Fibroblast of mammary gland (primary cell): ENCODE data around the gene EHBP1.

Experiments used
- DNase-seq: peaks from one replicate; pipeline ENCODE4 v3.0.0-alpha.2; 2010; ENCODE audit warnings: low read depth
- H3K4me3 ChIP-seq: 2 replicates; pipeline ENCODE4 v1.5.1; 2011; ENCODE audit warnings: low read depth, mild to moderate bottlenecking, low read length, moderate library complexity; ENCODE audit not compliant: control insufficient read depth
- CTCF ChIP-seq: conservative IDR thresholded peaks from 2 replicates; pipeline ENCODE4 v1.5.1; 2011; ENCODE audit warnings: low read depth, low read length, inconsistent platforms; ENCODE audit not compliant: control insufficient read depth, insufficient read depth

Gene EHBP1

GRCh38 chr2:62722679-62723078, 17.2 kb downstream of the EHBP1 start:
- no peak for TF ChIP-seq CTCF
- H3K4me3 ChIP-seq: no peak overlapping the region
- no peak for DNase-seq

- DNase-seq: no peak
- no peak overlapping the region for H3K4me3 ChIP-seq
- no peak for TF ChIP-seq CTCF
Measured at GRCh38 chr2:62723253-62723652, 17.7 kb downstream of the EHBP1 start.

GRCh38 chr2:62724106-62724505, 18.6 kb downstream of the EHBP1 start:
- no peak for DNase-seq
- H3K4me3 ChIP-seq: no peak overlapping the region
- TF ChIP-seq CTCF: no peak

GRCh38 chr2:62724886-62725711, 19.6 kb downstream of the EHBP1 start:
- no peak overlapping the region for H3K4me3 ChIP-seq
- no peak for DNase-seq
- no peak for TF ChIP-seq CTCF

- DNase-seq: no peak
- H3K4me3 ChIP-seq: no peak overlapping the region
- no peak for TF ChIP-seq CTCF
Measured at GRCh38 chr2:62725712-62726055, 20.2 kb downstream of the EHBP1 start.

- no peak overlapping the region for H3K4me3 ChIP-seq
- no peak for TF ChIP-seq CTCF
- DNase-seq: no peak
Measured at GRCh38 chr2:62727259-62727867, 21.9 kb downstream of the EHBP1 start.
